CD4-positive, alpha-beta T cell treated with Interferon alpha-2 for 1 hour (primary cell): ENCODE data around the gene FRMD3.

Experiments used
- DNase-seq, 2 donors: peaks; one replicate each; pipeline ENCODE4 v3.0.0-alpha.2; 2020 to 2022

The FRMD3 gene

DNA sequence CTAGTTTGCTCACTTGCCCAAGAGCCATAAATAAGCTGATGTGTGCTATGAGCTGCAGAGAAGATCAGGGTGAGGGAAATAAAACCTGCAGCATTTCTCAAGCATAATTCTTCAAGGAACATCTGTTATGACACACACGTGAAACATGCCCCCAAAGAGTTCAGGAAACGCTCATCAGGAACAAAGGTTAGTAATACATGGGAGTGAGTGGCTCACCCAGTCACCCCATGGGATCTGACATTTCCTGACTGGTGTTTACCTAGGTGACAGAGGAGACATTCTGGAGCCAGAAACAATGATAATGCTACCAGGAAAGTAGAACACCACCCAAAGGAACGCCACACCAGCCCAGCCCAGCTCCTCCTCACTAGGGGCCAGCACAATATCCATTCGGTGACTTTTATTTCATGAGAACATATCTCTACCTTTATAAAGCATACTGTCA is 66.0 kb downstream of the FRMD3 start:
- DNase-seq, result no peak

DNA sequence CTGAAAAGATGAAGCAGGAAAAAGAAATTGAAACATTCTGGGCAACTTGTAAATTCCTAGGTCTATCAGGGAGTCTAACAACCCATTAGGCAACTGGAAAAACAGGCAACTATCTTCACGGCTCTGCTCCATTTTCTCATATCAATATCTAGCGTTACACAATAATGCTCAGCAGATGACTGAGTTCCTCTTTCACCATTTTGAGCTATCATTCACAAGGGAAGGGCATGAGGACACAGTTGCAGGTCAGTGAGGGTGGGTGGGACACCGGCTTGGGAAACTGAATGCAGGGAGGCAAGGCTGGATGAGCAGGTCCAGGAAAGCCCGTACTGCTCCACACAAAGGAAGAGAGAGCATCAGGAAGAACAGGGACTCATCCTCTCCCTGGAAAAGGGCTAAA is 67.0 kb downstream of the FRMD3 start:
- DNase-seq, result no peak

DNA sequence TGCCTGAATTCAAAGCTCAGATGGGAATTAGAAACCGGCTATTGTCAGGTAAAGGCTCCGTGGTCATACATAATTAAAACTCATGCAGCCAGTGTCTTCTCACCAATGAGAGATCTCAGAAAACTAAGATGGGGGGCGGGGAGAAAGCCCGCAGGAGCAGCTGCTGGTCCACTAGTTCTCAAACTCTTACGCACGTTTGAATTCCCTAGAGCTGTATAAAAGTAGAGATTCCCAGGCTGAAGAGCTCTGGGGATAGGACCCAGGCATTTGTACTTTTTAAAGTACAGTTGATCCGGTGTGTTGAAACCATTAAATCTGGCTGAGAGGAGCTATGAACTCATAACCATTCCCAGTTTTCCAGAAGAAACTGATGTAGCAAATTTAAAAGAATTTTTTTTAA is 68.5 kb downstream of the FRMD3 start:
- no peak for DNase-seq

DNA sequence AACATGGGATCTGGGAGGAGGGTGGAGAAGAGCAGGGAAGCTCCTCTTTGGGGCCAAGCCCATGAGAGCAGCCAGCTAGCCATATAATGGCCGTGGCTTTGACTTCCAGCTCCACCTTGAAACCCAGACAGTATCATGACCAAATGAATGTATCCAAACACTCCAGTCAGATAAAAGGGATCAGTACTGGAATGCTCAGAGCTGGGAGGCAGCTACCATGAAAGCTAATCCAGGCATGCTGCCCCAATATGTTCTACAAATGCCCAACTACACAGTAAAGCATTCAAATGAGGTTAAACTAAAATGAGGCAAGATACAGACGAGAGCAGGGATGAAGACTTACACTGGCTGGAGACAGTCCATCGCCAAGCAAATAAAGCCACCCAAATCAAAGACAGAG is 69.4 kb downstream of the FRMD3 start:
- no peak for DNase-seq

DNA sequence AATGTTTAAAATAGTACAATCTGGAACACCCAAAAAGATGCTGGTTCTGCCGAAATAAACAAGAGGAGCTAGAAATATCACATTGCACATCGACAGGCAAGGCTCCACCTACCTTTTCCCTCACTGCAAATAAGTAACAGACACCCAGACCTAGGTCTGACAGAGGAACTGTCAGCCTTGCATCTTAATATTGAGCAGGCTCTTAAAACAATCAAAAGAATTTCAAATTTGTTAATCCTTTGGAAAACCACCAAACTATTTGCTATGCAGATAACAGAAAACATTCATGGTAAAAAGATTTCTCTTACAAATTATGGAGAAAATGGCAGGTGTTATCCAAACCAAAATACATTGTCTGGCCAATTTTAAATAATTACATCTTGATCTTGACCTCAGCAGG is 71.3 kb downstream of the FRMD3 start:
- DNase-seq, result no peak

DNA sequence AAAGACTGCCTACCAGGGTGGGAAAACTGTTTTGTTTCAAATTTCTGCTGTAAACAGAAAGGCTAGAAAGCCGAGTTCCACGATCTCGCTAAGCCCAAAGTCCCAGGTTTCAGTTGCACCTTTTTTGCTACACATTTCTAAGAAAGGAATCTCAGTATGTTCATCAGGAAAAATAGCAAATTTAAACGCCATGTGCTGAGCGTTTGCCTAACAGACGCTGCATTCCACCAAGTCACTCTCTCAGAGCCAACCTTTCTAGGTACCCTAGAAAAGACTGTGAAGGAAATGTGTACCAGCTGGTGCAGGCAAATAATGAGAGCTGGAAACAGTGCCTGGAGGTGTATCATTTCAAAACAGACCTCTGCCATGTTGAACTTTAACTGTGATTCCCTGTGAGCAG is 71.8 kb downstream of the FRMD3 start:
- no peak for DNase-seq

DNA sequence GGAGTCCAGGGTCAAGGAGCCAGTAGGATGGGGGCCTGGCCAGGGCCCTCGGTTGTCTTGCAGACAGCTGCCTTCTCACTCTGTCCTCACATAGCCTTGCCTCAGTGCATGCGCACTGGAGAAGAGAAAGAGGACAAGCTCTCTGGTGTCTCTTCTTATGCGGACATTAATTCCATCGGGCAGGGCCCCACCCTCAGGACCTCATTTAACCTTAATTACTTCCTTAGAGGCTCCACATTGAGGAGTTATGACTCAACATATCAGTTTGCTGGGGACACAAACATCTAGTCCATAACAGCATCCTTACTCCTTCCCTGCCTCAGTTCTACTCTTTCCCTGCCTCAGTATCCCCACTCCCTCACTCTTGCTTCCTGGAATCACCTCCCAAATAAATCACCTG is 78.4 kb downstream of the FRMD3 start:
- DNase-seq, result no peak

DNA sequence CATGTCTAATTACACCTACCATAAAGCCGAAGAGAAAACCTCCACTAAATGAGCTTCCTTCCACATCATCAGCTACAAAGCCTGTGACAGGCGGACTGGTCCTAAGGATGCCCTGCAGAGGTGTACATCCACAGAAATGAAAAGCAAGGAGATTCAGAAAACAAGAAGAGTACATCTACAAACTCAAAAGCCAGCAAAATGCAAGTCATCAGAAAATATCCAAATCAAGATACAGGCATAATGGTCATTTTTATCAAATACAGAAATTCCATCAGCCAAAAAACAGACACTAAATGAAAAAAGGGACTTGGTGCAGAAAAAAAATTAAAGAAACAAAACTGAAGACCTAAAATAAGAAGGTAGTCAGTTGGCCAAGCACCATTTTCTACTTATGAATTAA is 79.7 kb downstream of the FRMD3 start:
- no peak for DNase-seq

DNA sequence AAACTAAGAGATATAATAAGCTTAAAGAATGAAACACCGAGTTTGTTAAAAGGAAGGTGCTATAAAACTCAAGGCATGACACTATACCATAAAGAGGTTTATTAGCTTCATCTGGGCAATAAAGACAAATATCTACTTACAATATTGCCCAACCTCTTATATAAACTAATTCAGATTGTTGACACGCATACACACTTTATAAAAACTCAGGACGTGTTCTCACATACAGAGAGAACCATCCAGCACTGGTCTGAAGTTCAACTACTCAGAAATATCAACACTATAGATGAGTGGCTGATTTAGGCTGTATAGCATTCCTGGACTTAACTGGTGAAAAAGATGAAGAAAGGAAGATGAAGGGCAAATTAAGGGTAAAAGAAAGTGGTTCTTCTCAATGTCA is 81.2 kb downstream of the FRMD3 start:
- DNase-seq, result no peak

DNA sequence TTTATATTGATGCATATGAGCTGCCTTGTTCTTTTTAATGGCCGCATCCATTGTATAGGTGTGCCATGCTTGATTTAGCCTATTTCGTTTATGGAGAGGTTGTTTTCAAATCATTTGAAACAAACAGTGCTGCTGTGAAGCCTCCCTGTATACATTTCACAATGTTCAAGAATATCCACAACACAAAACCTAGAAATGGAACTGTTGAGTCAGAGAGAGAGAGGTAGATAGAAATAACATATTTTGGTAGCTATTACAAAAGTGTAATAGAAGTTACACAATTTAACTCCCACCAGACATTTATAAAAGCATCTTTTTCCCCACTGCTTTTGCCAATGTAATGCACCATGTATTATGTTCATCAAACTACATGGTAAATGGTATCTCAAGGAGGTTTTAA is 82.0 kb downstream of the FRMD3 start:
- no peak for DNase-seq

DNA sequence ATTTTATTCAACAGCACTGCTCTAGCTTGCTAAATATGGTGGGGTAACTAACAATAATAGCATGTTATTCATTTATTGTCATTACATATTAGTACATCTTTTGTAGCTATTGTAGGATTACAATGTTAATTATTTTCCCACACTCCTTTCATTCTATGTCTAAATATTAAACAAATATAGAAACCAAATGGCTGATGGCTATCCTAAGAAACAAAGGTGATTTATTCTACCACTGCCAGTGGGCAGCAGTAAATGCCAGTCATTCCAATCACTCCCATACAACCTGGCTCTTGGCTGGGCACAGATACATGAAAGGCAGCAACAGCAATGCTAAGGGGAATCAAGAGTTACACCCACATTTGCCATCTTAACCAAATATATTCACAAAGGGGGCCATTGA is 84.1 kb downstream of the FRMD3 start:
- no peak for DNase-seq

DNA sequence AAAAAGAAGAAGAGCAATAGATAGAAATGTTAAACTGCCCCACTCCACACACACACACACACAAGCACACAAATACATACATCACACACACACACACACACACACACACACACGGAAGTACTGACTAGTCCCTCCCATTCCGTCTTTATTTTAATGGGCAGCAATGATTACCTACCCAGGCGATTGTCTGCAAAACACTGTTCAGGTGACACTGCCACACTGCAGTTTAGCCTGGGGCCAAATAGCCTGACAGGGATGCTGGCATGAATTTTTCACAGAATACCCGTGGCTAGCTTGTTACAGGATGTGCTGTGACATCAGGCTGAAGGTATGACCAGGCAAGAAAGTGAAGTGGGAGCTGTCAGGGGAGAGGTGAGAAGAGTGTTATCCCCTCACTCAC is 86.9 kb downstream of the FRMD3 start:
- DNase-seq, result no peak

DNA sequence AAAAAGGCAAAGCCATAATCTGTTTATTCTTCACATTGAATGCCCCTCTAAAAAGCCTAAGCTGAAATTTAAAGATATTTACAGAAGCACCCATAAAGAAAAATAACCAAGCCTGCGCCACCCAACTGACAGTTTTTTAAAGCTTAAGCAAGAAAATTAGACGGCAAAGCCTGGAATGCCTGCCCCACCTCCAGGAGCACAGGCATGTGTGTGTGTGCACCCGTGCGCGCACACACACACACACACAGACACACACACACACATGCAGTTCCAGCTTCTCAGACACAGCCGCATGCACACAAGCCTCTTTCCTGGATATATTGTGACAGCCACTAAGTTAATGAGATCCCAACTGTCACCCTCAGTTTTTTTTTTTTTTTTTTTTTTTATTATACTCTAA is 88.2 kb downstream of the FRMD3 start:
- no peak for DNase-seq

DNA sequence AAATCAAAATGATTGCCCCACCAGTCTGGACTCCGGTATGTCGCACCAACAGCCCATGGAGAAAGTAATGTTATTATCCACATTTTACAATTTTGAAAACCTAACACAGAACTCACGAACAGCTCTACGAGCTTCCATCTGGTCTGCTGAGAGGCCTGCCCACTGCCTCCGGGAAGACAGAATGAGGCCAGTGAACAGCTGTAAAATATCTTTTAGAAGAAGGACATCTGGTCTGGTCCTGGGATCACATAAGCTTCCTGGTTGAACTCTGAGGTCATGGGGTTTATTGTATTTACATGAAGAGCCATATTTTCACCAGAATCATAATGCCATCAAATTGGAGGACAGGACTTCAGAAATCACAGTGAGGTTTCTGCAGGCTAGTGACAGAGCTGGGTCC is 89.0 kb downstream of the FRMD3 start:
- no peak for DNase-seq

DNA sequence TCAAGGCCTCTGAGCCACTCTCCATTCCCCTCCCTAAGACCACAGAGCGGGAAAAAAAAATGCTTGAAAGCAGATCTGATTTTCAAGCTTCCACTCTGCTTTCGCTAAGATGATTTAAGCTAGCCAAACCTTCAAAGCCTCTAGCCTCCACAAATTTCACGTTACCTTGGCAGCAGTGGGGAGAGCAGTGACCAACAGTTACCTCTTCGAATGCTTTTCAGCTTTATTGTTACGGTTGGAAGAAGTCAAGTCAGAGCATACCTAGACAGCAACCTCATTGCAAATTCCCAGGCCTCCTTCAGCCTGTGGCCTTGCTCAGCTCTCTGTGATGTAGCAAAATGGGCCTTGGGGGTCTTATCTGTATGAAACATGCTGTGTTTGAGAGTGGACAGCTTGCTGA is 89.6 kb downstream of the FRMD3 start:
- DNase-seq, result no peak

DNA sequence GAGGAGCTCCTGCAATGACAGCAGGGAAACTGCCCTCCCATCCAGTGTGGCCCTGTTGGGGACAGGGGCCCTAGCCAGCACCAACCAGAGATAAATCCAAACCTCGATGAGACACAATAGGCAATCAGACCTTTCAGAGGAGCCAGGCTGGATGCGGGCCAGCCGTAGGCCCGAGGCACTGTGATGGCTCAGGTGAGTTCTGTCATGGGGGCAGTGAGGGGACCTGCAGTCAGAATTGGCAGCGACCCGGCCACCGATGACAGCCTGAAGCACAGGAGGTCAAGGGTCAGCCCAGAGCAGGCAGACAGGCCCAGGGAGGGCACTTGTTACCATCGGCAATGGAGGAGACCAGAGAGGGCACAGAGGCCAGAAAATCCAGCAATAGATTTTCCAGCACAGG is 90.8 kb downstream of the FRMD3 start:
- DNase-seq, result no peak

DNA sequence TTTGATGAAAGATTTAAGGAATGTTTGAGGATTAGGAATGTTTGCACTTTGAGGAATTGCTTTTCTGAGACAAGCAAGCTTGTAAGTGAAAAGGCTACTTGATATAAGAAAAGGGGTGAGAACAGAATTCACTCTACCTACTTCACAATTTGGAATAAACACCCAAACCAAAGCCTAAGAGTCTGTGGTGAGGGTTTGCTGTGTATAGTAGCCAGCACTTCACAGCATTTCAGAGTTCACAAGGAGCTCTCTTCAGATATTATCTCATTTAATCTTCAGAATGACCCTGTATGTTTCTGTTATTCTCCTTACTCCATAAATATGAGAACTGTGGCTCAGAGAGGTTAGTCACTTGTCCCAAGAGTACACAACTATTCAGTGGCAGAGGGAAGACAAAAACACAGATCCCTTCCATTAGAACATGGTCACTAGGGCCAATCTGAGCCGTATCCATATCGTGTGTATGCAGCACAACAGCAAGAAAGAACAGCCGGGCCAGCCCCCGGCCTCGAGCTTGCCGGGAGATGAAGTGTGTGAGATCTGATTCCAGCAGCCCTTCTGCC is 92.4 kb downstream of the FRMD3 start:
- DNase-seq, result no peak

DNA sequence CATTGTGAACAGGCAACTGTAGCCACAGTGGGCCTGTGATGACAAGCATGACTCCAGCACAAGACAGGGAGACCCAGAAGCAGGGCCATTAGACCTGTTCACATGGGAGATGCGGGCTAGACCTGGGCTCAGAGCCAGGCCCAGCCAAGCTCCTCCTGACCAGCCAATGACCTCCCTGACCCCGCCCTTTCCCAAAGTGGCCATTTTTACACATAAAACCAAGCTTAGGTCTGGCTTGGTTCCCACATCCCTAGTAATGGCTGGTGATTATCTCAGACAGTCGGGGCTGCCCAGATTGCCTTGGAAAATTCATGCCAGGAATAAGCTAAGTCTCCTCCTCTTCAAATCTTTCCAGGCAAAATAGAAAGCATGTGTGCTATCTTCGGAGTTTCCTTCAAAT is 94.1 kb downstream of the FRMD3 start:
- no peak for DNase-seq

DNA sequence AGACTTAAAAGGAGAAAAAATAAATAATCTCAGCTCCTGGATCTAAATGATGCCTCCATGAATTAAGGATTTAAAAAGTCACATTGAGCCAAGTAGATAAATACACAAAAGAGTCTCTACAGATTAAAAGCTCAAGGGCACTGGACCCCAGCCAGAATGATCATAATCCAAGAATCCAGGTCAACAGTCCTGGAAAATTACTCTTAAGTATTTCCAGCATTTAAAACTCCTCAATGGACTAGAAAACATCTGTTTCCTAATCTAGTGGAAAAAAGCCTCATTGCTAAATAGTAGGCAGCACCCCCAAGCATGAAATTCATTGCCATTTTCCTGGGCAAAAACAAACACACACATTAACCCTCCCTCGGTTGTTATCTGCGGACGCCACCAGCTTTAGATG is 96.8 kb downstream of the FRMD3 start:
- DNase-seq, result no peak

DNA sequence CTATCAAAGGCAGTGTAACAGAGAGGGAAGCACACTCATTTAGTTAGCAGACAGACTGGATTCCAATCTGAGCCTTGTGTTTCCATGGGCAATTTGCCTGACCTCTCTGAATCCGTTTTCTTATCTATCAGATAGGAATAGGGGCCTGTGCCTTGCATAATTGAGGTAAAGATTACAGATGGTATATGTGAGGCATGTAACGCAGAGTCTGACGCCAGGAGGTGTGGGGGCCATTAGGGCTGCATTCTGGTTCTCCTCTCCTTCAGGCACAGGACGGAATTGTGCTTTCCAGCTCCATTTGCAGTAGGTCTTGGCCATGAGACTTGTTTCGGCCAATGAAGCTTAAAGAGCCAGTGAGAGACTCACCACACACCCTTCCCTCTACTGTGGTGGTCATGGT is 97.6 kb downstream of the FRMD3 start:
- DNase-seq, result no peak

DNA sequence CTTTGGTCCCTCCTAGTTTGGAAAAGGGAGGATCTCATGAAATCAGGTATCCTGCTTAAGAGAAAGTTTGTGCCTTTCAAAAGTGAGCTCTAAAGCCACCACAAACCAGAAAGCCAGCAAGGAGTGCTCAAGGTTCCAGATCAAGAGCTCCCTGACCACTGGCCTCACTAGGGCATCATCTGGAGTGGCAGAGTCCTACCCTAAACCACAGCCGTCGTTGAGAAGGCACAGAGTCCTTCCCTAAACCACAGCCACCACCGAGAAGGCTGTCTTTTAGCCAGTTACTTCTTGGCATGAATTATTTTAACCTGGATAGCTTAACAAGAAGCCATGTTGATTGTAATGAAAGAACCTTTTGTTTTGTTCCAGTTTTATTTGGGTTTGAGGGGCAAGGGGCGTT is 102.9 kb downstream of the FRMD3 start:
- DNase-seq, result no peak

DNA sequence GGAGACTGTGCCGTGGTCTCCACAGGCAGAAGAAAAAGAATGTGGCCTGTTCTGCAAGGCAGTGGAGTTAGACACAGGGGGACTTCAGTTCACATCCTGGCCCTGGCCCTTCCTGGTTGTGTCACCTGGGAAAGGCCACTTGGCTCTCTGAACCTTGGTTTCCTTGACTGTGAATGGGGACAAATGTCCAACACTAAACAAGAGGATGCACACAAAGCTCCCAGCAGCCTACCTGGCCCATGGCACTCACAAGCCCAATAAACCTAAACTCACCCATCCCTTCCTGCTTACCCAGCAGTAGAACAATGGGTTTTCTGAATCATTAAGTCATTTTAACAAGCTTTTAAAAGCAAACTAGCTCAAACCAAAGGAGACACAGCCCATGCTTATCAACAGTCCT is 103.9 kb downstream of the FRMD3 start:
- DNase-seq, result no peak

DNA sequence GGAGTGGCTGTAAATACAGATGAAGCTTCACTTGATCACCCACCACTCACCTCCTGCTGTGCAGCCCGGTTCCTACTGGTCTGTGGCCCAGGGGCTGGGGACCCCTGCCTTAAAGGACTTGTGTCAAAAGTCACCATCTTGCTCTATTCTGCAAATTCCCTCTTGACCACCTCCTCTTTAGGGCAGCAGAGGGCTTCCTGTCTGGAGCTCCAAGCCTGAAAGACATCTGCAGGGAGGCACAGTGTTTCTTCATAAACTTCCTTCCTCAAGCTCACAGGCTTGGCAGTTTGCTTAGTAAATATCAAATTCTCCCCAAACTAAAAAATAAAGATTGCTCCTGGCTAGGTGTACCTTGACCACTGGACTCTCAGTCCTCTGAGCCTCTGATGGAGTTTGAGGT is 104.4 kb downstream of the FRMD3 start:
- no peak for DNase-seq

DNA sequence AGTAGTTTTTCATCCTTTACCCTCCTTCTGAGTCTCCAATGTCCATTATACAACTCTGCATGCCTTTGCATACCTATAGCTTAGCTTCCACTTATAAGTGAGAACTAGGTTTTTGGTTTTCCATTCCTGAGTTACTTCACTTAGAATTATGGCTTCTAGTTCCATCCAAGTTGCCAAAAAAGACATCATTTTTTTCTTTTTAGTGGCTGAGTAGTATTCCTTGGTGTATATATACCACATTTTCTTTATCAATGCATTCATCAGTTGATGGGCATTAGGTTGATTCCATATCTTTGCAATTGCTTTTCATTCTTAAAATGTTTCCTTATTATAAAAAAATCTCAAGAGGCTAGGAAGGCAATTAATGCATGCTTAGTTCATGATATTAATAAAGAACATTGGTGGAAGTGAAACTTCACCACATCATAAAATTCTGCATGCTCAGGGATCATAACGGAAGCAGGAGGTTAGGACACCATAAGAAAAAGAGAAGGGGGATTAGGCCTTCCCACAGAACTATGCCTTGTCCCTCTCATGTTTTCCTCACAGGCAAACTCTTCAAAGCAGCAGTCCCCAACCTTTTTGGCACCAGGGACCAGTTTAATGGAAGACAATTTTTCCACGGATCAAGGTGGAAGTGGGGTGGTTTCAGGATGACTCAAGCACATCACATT is 105.2 kb downstream of the FRMD3 start:
- DNase-seq, result no peak

DNA sequence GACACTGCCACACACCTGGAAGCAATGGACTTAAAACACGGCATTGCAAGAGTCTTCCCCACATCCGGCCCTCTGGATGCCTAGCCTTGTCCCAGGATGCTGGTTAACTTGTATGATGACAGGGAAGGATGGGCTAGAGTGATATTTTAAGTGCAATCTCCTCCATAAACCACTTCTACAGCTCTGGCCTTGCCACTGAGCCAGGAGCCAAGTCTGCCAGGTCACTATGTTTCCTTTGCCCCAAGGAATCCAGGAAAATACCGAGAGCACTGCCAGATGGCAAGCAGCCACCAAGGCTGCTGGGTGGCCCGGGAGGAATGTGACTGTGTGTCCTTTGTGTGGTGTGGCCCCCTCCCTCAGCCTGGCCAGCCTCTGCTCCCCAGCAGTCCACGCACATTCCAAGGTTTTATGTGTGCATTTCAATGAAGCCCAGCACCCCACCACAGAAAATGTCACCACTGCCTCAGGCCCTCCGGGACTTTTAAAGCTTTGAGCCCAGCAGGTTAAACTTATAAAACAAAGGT is 106.0 kb downstream of the FRMD3 start:
- DNase-seq, result no peak
